ENCODE results near the gene SPRYD4.
A peak's percentile ranks its signal among the peaks of the same experiment; 100 is the strongest.
"Not testable (repeated sequence)": the region's sequence is repeated elsewhere in the genome, so short reads cannot be mapped to it uniquely, and the experiment has no call there.

SPRYD4 gene

DNA sequence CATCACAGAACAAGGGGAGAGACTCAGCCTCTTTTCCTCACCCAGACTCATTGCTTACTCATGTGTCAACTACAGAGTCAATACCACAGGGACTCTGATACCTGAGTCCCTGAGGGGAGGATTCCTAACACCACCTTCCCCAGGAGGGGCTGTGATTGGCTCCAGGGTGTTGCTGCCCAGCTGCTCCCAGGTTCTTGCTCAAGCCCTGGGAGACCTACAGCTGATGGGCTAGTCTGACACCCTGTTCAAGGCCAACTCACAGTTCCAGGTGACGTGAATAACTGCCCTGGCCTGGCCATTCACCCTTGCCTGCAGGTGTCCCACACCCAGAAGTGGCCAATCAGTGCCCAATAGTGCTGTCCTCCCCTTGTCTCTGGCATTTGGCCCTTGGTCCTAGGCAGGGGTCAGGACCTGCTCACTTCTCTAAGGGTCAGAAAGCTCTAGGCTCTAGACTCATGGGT lies 8.6 kb downstream of the SPRYD4 start:
- no peak for DNase-seq (ENCODE audit: low read depth in 2 of 2)

DNA sequence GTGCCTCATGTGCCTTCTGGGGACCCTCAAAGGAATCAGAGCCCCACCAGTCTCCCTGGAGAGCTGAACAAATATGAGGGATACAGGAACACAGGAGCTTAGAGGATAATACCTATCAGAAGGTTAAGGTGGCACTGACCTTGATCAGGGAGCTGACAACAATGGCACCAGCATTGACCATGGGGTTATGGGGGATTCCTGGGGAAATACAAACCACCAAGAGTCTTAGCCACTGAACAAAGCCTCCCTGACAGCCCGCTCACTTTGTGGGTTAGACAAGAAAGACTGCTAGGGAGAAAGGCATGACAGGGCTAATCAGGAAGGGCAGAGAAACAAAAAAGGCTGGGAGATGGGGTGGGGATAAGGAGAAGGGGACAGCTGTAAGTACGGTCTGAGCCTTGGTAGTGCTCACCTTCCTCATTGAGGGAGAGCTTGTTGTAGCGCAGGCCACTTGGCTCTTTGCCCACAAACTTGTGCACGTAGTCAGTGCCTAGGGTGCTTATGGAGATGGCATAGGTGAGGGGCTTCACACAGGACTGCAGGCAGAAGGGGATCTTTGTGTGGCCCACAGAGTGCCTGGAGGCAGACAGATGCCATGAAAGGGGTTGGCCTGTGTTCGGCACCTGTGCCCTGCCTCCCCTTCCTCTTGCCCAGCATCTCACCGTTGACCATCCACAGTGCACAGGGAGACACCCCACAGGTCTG lies 9.3 kb downstream of the SPRYD4 start:
- no peak for DNase-seq (ENCODE audit: low read depth in 2 of 2)

DNA sequence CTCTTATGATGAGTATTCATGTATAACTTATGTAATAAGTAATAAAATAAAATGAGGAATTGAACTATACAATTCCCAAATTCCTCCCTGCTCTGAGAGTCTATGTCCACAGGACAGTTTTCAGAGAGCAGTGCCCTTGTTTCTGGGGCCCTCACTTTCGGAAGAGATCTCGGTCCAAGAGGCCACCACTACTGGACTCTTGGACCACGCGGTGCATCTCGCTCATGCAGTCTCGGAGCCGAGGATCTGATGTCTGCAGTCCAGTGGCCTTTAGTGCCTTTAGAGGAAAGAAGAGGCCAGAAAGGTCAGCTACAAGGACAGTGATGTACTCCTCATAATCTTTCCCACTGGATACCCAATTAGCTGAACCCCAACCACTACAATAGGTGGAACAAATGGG lies 11.2 kb downstream of the SPRYD4 start:
- DNase-seq (ENCODE audit: low read depth in 2 of 2), result no peak

DNA sequence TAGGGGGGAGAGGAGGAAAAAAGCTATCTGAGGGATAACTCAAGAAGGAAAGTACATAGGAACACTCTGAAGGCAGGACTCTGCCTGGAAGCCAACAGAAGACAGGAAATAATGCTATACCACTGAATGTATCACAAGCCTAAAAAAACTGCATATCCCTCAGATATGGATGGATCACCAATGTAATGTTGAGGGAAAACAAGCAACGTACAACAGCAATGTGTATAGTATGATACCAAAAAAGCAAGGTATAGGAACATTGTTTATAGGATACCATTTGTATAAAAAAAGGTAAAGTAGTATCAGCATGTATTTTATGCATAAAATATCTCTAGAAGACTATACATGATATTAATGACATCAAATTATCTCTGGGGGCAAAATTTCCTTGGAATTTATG lies 16.2 kb downstream of the SPRYD4 start:
- no peak for DNase-seq (ENCODE audit: low read depth in 2 of 2)

DNA sequence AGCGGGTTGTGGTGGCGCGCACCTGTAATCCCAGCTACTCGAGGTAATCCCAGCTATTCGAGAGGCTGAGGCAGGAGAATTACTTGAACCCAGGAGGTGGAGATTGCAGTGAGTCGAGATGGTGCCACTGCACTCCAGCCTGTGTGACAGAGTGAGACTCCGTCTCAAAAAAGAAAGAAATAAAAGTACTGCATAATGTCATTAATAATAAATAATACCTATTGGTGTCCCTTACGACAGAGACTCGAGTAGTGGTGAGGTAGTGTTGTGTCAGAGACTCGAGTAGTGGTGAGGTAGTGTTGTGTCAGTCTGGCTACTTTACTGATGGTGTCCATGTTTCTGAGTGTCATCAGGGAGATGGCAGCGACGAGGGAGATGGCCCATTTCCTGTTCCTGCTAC lies 18.3 kb downstream of the SPRYD4 start:
- DNase-seq (ENCODE audit: low read depth in 2 of 2), result no peak

DNA sequence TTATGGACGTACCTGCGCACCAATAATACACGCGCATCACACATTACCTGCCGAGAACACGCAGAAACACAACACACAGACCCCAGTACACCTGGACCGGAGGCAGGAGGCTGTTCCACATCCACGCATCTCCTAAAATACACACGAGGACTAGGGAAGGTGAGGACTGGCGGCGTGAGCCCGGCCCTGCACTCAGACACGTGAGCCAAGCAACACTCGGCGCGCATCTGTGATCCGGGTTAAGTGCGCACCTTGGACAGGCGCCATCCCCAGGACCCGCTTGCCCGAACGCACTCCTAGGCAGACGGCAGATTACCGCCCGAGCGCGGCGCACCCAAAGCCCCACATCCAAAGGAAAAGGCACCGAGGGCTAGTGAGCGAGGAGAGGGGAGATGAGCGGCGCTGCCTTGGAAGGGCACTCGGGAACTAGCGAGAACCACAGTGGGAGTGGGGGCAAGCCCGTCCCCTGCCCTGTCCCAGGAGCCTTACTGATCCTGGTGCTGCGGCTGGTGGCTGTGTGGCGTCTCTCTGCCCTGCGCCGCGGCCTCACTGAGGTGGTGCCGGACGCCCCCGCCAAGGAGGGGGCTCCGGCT lies 19.2 kb downstream of the SPRYD4 start:
- no peak for DNase-seq (ENCODE audit: low read depth in 2 of 2)

DNA sequence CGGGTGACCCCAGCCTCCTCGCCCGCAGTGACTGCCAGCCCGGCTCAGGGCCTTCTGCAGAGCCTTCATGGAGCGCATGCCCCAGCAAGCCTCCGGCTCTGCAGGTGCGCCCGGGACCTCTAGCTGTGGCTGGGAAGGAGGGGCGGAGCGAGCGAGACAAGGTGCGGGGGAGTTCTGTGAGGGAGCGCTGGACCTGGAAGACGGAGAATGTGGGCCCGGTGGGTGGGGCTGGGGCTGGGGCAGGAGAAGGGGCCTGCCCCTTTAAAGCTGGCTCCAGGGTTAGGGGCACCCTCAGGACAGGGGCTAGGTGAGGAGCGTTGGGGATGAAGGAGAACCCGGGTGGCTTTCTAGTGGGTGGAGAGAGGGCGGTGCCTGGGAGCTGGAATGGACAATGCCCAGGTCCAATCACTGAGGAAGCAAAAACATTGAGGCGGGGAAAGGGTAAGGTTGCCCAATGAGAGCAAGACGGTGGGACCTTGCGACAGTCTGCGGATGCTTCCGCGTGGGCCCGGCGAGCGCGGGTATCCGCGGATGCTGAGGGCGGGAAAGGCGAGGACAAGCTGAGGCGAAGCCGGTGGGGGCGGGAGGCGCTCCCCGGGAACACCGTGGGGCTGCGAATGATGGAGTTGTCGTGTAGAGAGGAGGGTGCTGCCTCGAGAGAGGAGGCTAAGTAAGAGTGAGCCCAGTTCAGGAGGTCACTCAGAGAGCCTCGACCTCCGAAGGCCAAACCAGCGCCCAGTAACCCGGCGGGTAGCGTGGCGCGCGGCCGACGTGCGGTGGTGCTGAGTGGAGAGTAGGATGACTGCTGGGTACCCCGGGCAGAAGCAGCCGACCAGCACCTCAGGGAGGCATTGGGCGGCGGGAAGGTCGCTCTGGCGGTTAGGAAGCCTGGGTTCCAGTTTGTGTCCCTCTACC lies 19.9 kb downstream of the SPRYD4 start, which contains the start of gene GLS2:
Gene GLS2 (minus strand): TSS at position 121 of the 915 bp plus-strand sequence. CDS start 43 bp downstream, at position 78.
- DNase-seq (ENCODE audit: low read depth in 2 of 2), result peak; percentile 43 to 64

DNA sequence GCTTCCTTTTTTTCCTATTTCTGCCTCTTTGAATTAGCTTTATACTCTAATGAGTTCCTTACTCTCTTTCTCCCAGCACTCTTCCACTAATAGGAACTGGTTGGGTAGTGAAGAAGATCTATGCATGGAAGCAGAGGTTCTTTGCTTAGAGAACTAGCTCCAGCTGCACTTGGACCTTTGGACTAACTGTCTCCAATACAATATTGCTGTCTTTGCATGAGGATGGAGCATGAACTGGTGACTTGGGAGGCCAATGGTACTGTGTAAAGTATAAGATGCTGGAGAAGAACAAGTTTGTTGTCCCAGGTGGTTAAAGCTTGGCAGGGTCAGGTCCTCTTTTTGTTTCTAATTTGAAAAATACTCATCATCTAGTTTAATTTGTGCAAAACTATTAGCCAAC lies 22.0 kb downstream of the SPRYD4 start:
- no peak for DNase-seq (ENCODE audit: low read depth in 2 of 2)

DNA sequence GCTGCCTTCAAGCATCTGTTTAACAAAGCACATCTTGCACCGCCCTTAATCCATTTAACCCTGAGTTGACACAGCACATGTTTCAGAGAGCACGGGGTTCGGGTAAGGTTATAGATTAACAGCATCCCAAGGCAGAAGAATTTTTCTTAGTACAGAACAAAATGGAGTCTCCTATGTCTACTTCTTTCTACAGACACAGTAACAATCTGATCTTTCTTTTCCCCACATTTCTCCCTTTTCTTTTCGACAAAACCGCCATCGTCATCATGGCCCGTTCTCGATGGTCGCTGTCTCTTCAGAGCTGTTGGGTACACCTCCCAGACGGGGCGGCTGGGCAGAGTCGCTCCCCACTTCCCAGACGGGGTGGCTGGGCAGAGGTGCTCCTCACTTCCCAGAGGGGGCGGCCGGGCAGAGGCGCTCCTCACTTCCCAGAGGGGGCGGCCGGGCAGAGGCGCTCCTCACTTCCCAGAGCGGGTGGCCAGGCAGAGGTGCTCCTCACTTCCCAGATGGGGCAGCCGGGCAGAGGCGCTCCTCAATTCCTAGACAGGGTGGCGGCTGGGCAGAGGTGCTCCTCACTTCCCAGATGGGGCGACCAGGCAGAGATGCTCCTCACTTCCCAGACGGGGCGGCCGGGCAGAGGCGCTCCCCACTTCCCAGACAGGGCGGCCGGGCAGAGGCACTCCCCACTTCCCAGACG lies 25.2 kb downstream of the SPRYD4 start:
- DNase-seq (ENCODE audit: low read depth in 2 of 2), result not testable (repeated sequence)

DNA sequence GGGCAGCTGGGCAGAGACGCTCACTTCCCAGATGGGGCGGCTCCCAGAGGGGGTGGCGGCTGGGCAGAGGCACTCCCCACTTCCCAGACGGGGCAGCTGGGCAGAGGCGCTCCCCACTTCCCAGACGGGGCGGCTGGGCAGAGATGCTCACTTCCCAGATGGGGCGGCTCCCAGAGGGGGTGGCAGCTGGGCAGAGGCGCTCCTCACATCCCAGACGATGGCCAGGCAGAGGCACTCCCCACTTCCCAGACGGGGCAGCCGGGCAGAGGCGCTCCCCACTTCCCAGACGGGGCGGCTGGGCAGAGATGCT lies 25.7 kb downstream of the SPRYD4 start:
- not testable (repeated sequence) for DNase-seq (ENCODE audit: low read depth in 2 of 2)

DNA sequence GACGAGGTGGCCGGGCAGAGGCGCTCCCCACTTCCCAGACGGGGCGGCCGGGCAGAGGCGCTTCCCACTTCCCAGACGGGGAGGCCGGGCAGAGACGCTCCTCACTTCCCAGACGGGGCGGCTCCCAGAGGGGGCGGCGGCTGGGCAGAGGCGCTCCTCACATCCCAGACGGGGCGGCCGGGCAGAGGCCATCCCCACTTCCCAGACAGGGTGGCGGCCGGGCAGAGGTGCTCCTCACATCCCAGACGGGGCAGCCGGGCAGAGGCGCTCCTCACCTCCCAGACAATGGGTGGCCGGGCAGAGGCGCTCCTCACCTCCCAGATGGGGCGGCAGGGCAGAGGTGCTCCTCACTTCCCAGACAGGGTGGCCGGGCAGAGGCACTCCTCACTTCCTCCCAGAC lies 26.1 kb downstream of the SPRYD4 start:
- not testable (repeated sequence) for DNase-seq (ENCODE audit: low read depth in 2 of 2)

DNA sequence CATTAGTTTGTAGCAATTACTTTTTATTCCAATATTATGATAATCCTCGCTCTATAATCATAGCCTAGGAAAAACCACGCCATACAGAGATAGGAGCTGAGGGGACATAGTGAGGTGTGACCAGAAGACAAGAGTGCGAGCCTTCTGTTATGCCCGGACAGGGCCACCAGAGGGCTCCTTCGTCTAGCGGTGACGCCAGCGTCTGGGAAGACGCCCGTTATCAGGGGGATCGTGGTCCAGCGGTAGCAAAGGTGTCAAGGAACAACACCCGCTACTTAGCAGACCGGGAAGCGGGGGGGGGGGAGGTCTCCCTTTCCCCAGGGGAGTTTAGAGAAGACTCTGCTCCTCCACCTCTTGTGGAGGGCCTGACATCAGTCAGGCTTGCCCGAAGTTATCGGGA lies 28.3 kb downstream of the SPRYD4 start:
- peak; percentile 39 for DNase-seq (ENCODE audit: low read depth in 2 of 2)

DNA sequence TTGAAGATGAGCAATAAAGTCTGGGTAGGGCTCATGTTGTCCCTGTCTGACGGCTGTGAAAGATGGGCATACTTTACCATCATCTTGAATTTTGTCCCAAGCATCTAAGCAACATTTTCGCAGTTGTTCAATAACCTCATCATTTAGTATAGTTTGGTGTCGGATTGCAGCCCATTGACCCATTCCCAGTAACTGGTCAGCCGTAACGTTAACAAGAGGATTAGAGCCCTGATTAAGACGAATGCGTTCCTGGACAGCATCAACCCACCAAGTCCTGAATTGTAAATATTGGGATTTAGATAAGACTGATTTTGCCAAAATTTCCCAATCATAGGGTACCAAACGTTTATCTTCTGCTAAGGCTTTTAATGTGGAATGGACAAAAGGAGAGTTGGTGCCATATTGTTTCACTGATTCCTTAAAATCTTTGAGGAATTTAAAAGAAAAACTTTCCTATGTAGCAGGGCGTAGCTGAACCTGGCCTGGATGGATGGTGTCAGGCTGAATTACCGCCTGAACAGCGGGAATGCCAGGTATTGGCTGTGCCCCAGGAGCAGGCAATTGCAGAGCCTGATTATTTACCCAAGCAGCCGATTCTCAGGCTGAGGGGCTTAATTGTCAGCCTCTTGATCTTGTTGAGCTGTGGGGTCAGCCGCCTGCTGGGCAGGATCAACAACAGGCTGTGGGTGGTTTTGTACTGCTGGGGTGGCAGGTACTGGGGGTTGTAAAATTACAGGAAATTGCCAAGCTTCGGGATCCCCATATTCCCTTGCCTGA lies 29.9 kb downstream of the SPRYD4 start:
- not testable (repeated sequence) for DNase-seq (ENCODE audit: low read depth in 2 of 2)

DNA sequence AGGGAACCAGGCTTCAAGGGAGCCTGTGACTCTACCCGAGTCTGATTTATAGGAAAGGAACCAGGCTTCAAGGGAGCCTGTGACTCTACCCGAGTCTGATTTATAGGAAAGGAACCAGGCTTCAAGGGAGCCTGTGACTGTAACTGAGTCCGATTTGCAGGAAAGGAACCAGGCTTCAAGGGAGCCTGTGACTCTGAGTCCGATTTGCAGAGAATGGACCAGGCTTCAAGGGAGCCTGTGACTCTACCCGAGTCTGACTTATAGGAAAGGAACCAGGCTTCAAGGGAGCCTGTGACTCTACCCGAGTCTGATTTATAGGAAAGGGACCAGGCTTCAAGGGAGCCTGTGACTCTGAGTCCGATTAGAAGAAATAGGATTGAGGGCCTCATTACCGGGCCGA lies 31.1 kb downstream of the SPRYD4 start:
- DNase-seq (ENCODE audit: low read depth in 2 of 2), result not testable (repeated sequence)

DNA sequence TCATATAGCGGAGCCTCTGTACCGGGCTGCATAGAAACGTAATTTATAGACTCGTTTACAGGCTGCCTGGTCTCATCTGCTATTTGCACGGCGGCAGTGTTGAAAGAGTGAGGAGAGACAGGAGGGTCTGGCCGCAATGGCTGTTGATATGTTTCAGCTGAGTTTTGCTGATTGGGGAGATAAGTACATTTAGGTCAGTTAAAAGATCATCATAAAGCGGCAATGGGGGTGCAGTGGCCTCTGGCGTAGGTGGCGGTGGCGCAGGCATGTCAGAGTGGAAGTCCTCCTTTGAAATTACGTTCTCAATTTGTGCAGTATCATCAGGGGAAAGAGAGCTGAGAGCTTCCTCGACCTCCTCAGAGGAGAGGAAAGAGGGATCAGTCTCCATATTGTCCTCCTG lies 31.5 kb downstream of the SPRYD4 start:
- not testable (repeated sequence) for DNase-seq (ENCODE audit: low read depth in 2 of 2)

DNA sequence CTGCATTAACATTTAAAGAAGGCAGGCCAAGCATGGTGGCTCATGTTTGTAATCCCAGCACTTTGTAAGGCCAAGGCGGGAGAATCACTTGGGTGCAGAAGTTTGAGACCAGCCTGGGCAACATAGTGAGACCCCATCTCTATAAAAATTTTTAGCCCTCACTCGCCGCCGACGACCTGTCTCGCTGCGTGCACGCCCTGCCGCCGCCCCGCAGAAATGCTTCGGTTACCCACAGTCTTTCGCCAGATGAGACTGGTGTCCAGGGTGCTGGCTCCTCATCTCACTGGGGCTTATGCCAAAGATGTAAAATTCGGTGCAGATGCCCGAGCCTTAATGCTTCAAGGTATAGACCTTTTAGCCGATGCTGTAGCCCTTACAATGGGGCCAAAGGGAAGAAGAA lies 42.4 kb downstream of the SPRYD4 start:
- no peak for DNase-seq (ENCODE audit: low read depth in 2 of 2)

DNA sequence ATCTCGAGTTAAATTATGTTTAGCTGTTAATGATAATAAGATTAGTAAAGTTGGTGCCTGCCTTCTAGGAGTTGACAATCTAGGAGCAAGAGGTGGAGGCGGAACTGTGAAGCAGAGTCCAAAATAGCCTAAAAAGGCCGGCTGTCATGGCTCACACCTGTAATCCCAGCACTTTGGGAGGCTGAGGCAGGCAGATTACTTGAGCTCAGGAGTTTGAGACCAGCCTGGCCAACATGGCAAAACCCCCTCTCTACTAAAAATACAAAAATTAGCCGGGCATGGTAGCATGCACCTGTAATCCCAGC lies 45.6 kb downstream of the SPRYD4 start:
- DNase-seq (ENCODE audit: low read depth in 2 of 2), result not testable (repeated sequence)

DNA sequence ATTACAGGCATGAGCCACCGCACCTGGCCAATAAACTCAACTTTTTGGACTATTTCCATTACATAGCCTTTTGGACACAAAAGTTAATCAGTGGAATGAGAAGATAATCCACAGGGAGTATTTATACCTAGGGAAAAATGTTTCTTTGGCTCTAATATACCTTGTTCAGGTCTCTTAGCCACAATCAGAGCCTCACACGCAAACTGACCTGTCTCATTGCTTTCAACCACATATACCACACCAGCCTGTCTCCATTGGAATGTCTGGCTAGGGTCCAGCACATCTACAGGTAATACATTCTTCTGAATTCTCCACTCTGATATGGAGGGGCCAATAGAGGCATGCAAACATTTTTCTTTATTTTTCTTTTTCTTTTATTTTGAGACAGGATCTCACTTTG lies 49.5 kb downstream of the SPRYD4 start:
- DNase-seq (ENCODE audit: low read depth in 2 of 2), result no peak

DNA sequence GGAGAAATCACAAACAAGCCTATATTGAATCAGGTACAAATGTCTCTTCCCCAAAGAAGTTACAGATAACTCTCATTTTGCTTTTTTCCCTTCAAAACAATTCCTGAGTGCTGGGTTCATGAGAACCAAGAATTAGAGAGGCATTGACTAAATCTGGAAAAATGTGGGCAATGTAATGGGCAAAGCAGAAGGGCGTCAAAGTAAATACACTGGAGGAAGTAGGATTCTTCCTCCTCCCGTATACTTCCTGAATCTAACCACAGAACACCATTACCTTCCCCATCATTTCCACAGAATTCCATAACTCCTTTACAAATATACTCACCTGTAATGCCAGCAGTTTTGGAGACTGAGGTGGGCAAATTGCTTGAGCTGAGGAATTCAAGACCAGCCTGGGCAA lies 50.2 kb downstream of the SPRYD4 start:
- no peak for DNase-seq (ENCODE audit: low read depth in 2 of 2)

DNA sequence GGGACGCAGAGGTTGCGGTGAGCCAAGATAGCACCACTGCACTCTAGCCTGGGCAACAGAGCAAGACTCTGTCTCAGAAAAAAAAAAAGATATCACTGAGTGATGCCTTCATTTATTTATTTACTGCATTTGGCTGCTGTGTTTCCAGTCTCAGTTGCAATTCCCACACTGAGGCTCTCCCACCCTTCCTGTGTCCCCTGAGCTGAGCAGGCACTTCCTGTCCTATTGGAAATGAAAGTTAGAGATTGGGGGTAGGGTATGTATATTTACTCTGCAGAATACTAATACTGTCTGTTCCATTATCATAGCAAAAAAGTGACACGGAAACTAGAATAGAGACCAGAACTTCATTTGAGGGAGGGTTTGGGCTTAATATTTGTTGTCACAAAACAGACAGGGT lies 51.7 kb downstream of the SPRYD4 start:
- no peak for DNase-seq (ENCODE audit: low read depth in 2 of 2)

DNA sequence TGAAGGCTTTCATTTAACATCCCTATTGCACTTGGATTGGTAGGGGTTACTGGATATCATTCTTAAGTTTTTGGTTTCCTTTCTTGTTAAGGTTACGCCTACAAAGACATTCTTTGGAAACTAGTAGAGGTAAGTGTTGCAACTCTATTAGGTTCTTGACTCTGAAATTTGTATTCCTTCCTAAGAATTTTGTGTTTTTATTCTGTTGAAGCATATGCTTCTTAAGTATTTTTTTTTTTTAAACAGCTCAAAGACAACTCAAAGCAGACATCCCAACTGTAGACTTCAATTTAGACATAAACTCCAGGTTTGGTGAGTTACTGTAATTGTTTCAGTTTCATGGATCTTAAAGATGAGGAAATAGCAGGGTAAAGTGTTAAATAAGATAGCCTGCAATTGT lies 52.1 kb downstream of the SPRYD4 start:
- DNase-seq (ENCODE audit: low read depth in 2 of 2), result no peak

DNA sequence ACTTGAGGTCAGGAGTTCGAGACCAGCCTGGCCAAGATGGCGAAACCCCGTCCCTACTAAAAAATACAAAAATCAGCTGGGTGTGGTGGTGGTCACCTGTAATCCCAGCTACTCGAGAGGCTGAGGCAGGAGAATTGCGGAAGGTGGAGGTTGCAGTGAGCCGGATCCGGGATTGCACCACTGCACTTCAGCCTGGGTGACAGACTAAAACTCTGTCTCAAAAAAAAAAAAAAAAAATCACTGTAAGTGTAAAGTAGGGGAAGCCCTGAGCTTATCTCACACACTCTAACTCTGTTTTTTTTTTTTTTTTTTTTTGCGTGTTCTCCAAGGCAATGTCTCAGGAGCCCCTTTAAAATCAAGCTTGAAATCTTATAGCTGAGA lies 52.8 kb downstream of the SPRYD4 start:
- DNase-seq (ENCODE audit: low read depth in 2 of 2), result no peak

All from stimulated activated CD8-positive, alpha-beta memory T cell treated with anti-CD3 and anti-CD28 coated beads, Interleukin-15, amount 100 ng/mL, for 48 hours (primary cell).